SK-N-SH treated with all-trans-retinoic acid at 6 μM for 48 hours (cell line): ENCODE results near the gene MAST4.

Experiments
- ATAC-seq: fragments of 200-7000 bp; cut with Tn5 transposase; 3 replicates; pipeline ENCODE4 v1.9.1; 2020; ENCODE audit warnings: mild to moderate bottlenecking, moderate library complexity
- ARNTL ChIP-seq: fragments of 450-650 bp; formaldehyde crosslinking; IDR thresholded peaks from 2 replicates; pipeline ENCODE4 v1.5.0; 2020; ENCODE audit warnings: low read depth, mild to moderate bottlenecking, moderate library complexity, borderline replicate concordance
- CREB5 ChIP-seq: fragments of 250-450 bp; sonication (Bioruptor Pico); IDR thresholded peaks from 2 replicates; pipeline ENCODE4 v1.5.1; 2020; ENCODE audit warnings: low read depth, mild to moderate bottlenecking, moderate library complexity
- CSDC2 ChIP-seq: fragments of 250-450 bp; sonication (Bioruptor Pico); IDR thresholded peaks from 2 replicates; pipeline ENCODE4 v1.5.0; 2020; ENCODE audit warnings: mild to moderate bottlenecking, moderate library complexity
- CSRNP3 ChIP-seq: fragments of 250-450 bp; sonication (Bioruptor Pico); IDR thresholded peaks from 2 replicates; pipeline ENCODE4 v1.5.1; 2021; ENCODE audit warnings: mild to moderate bottlenecking, moderate library complexity
- GLIS3 ChIP-seq: fragments of 250-450 bp; sonication (Bioruptor Pico); IDR thresholded peaks from 2 replicates; pipeline ENCODE4 v1.5.0; 2020; ENCODE audit warnings: mild to moderate bottlenecking, moderate library complexity
- ISL1 ChIP-seq: fragments of 250-450 bp; sonication (Bioruptor Pico); IDR thresholded peaks from 2 replicates; pipeline ENCODE4 v2.1.2; 2022; ENCODE audit warnings: mild to moderate bottlenecking, moderate library complexity
- PATZ1 ChIP-seq: fragments of 250-450 bp; sonication (Bioruptor Pico); IDR thresholded peaks from 2 replicates; pipeline ENCODE4 v1.8.0; 2020; ENCODE audit warnings: mild to moderate bottlenecking, moderate library complexity, borderline replicate concordance
- PPARA ChIP-seq: fragments of 250-450 bp; sonication (Bioruptor Pico); IDR thresholded peaks from 2 replicates; pipeline ENCODE4 v1.5.0; 2020; ENCODE audit warnings: mild to moderate bottlenecking, borderline replicate concordance
- RARB ChIP-seq: fragments of 250-450 bp; sonication (Bioruptor Pico); IDR thresholded peaks from 2 replicates; pipeline ENCODE4 v1.8.0; 2021; ENCODE audit warnings: mild to moderate bottlenecking, moderate library complexity
- TCF4 ChIP-seq: fragments of 250-450 bp; sonication (Bioruptor Pico); IDR thresholded peaks from 2 replicates; pipeline ENCODE4 v1.8.0; 2021; ENCODE audit warnings: mild to moderate bottlenecking, moderate library complexity, borderline replicate concordance
- TOX ChIP-seq: fragments of 250-450 bp; sonication (Bioruptor Pico); IDR thresholded peaks from 2 replicates; pipeline ENCODE4 v1.8.0; 2021; ENCODE audit warnings: mild to moderate bottlenecking, moderate library complexity, borderline replicate concordance
- TSHZ2 ChIP-seq: fragments of 250-450 bp; sonication (Bioruptor Pico); IDR thresholded peaks from 2 replicates; pipeline ENCODE4 v1.5.0; 2020; ENCODE audit warnings: mild to moderate bottlenecking, moderate library complexity
- ZC3H10 ChIP-seq: fragments of 250-450 bp; sonication (Bioruptor Pico); IDR thresholded peaks from 2 replicates; pipeline ENCODE4 v1.5.1; 2021; ENCODE audit warnings: mild to moderate bottlenecking, moderate library complexity
- ZFP3 ChIP-seq: fragments of 250-450 bp; sonication (Bioruptor Pico); IDR thresholded peaks from 2 replicates; pipeline ENCODE4 v1.5.0; 2020; ENCODE audit warnings: mild to moderate bottlenecking, moderate library complexity
- ZFP30 ChIP-seq: fragments of 450-650 bp; formaldehyde crosslinking; IDR thresholded peaks from 2 replicates; pipeline ENCODE4 v1.5.0; 2022; ENCODE audit warnings: mild to moderate bottlenecking, moderate library complexity
- ZNF565 ChIP-seq: fragments of 450-650 bp; formaldehyde crosslinking; conservative IDR thresholded peaks from 2 replicates; pipeline ENCODE4 v1.5.0; 2020; ENCODE audit warnings: low read depth, mild to moderate bottlenecking, moderate library complexity

MAST4 gene

GRCh38 chr5:67013719-67014118 lies 417.5 kb downstream of the MAST4 start (continued):
- TF ChIP-seq PATZ1 = no peak

GRCh38 chr5:67014191-67014590 lies 418.0 kb downstream of the MAST4 start:
- TF ChIP-seq RARB (CRISPR knock-in tag) = no peak
- TF ChIP-seq TSHZ2 (CRISPR knock-in tag) = no peak
- no peak for TF ChIP-seq PPARA (CRISPR knock-in tag)
- no peak for ATAC-seq

- ATAC-seq = peak; percentile 16
- TF ChIP-seq PPARA (CRISPR knock-in tag) = no peak
- no peak for TF ChIP-seq PATZ1
- no peak for TF ChIP-seq CREB5 (CRISPR knock-in tag)
- peak; percentile 59 for TF ChIP-seq ISL1 (CRISPR knock-in tag)
- TF ChIP-seq TSHZ2 (CRISPR knock-in tag) = no peak
- no peak for TF ChIP-seq TOX
- TF ChIP-seq CSRNP3 (CRISPR knock-in tag) = no peak
- no peak for TF ChIP-seq ZFP30 (CRISPR knock-in tag)
Measured at GRCh38 chr5:67014957-67015400, 418.8 kb downstream of the MAST4 start.

- peak; percentile 67 for ATAC-seq
- TF ChIP-seq ARNTL = no peak
- TF ChIP-seq TCF4 (CRISPR knock-in tag) = no peak
- TF ChIP-seq TSHZ2 (CRISPR knock-in tag) = no peak
- TF ChIP-seq ZFP3 (CRISPR knock-in tag) = peak; percentile 79; the same call in 1 of the 2 replicates
- TF ChIP-seq GLIS3 (CRISPR knock-in tag) = peak; percentile 89; the same call in 1 of the 2 replicates
- TF ChIP-seq ISL1 (CRISPR knock-in tag) = peak; percentile 97
- TF ChIP-seq ZNF565 (CRISPR knock-in tag) = no peak
- TF ChIP-seq CSDC2 (CRISPR knock-in tag) = peak; percentile 17; the same call in 1 of the 2 replicates
- TF ChIP-seq PATZ1 = peak; percentile 79; the same call in 1 of the 2 replicates
- TF ChIP-seq ZC3H10 (CRISPR knock-in tag) = no peak
- TF ChIP-seq RARB (CRISPR knock-in tag) = no peak
Measured at GRCh38 chr5:67015541-67016191, 419.5 kb downstream of the MAST4 start.
